DMS 273 treated with DMSO at 0.1 percent for 48 hours (cell line): ENCODE results near the gene SYMPK.

Source experiments
- DNase-seq: peaks from one replicate; lab custom pipeline; 2025; lab: John Stamatoyannopoulos, UW

Gene SYMPK

GRCh38 chr19:45825263-45825605 is 37.7 kb downstream of the SYMPK start:
- no peak for DNase-seq

GRCh38 chr19:45824531-45825262 is 38.2 kb downstream of the SYMPK start:
- DNase-seq = no peak

- DNase-seq = no peak
Measured at GRCh38 chr19:45824041-45824471, 38.9 kb downstream of the SYMPK start.

GRCh38 chr19:45823182-45823581 is 39.8 kb downstream of the SYMPK start:
- no peak for DNase-seq

GRCh38 chr19:45822716-45823115 is 40.2 kb downstream of the SYMPK start:
- DNase-seq = no peak

GRCh38 chr19:45821570-45821969 is 41.4 kb downstream of the SYMPK start:
- no peak for DNase-seq

- no peak for DNase-seq
Measured at GRCh38 chr19:45821103-45821521, 41.8 kb downstream of the SYMPK start.

- no peak for DNase-seq
Measured at GRCh38 chr19:45820413-45821102, 42.4 kb downstream of the SYMPK start.

GRCh38 chr19:45819769-45820168 is 43.2 kb downstream of the SYMPK start:
- no peak for DNase-seq

- DNase-seq = no peak
Measured at GRCh38 chr19:45817725-45818301, 45.1 kb downstream of the SYMPK start.

GRCh38 chr19:45817010-45817724 is 45.8 kb downstream of the SYMPK start:
- DNase-seq = peak; percentile 81

GRCh38 chr19:45816236-45817009 is 46.5 kb downstream of the SYMPK start:
- no peak for DNase-seq

GRCh38 chr19:45815481-45816216 is 47.3 kb downstream of the SYMPK start:
- no peak for DNase-seq

GRCh38 chr19:45814851-45815480 is 48.0 kb downstream of the SYMPK start, which contains the start of gene RSPH6A:
Gene RSPH6A (minus strand): TSS chr19:45815308. CDS start chr19:45815176, 132 bp downstream.
- no peak for DNase-seq

GRCh38 chr19:45814166-45814780 is 48.7 kb downstream of the SYMPK start:
- DNase-seq = no peak

- DNase-seq = no peak
Measured at GRCh38 chr19:45812297-45812696, 50.6 kb downstream of the SYMPK start.

- DNase-seq = peak; percentile 93
Measured at GRCh38 chr19:45809643-45810159, 53.2 kb downstream of the SYMPK start.

- no peak for DNase-seq
Measured at GRCh38 chr19:45805719-45806118, 57.2 kb downstream of the SYMPK start.

- no peak for DNase-seq
Measured at GRCh38 chr19:45804959-45805230, 58.1 kb downstream of the SYMPK start.
